ENCODE data around the gene PHF21B.

GRCh38 chr22:44839721-44840120 lies 170.1 kb downstream of the PHF21B start:
- TF ChIP-seq CTCF (IDR thresholded peaks at IDR 0.05) (no peak), POLR2A (IDR thresholded peaks at IDR 0.05) (no peak)
